Hepatocyte (in vitro differentiated cells): ENCODE results near the gene RIT1. TPM values are rescaled to one million over a fixed set of nuclear protein-coding genes. Genes with fewer than 3 reads are reported as not detected.

Experiments
- DNase-seq: peaks from one replicate; pipeline ENCODE4 v3.0.0-alpha.2; 2016; ENCODE audit warnings: low spot score
- H2AFZ ChIP-seq: fragments of 200-600 bp; sonication (generic); 2 replicates; pipeline ENCODE4 v1.6.0; 2016; ENCODE audit warnings: antibody characterized with exemption, mild to moderate bottlenecking
- H3K27ac ChIP-seq: fragments of 200-600 bp; sonication (generic); 2 replicates; pipeline ENCODE4 v1.5.1; 2016; ENCODE audit warnings: mild to moderate bottlenecking
- H3K27me3 ChIP-seq: fragments of 200-600 bp; sonication (generic); 2 replicates; pipeline ENCODE4 v1.6.1; 2016
- H3K36me3 ChIP-seq: fragments of 200-600 bp; sonication (generic); replicated peaks from 2 replicates; pipeline ENCODE4 v1.5.1; 2016; ENCODE audit warnings: low read depth; ENCODE audit not compliant: insufficient read depth
- H3K4me1 ChIP-seq: fragments of 200-600 bp; sonication (generic); 2 replicates; pipeline ENCODE4 v1.5.1; 2016; ENCODE audit warnings: mild to moderate bottlenecking, moderate library complexity; ENCODE audit not compliant: insufficient read depth
- H3K4me2 ChIP-seq: fragments of 200-600 bp; sonication (generic); 2 replicates; pipeline ENCODE4 v1.6.0; 2016
- H3K4me3 ChIP-seq: fragments of 200-600 bp; sonication (generic); 2 replicates; pipeline ENCODE4 v1.5.1; 2016; ENCODE audit warnings: mild to moderate bottlenecking
- H3K79me2 ChIP-seq: fragments of 200-600 bp; sonication (generic); 2 replicates; pipeline ENCODE4 v1.6.0; 2017; ENCODE audit warnings: mild to moderate bottlenecking
- H3K9me2 ChIP-seq: fragments of 200-600 bp; sonication (generic); replicated peaks from 2 replicates; pipeline ENCODE4 v1.6.0; 2017; ENCODE audit warnings: mild to moderate bottlenecking; ENCODE audit not compliant: insufficient read depth
- H3K9me3 ChIP-seq: fragments of 200-600 bp; sonication (generic); 2 replicates; pipeline ENCODE4 v1.5.1; 2016; ENCODE audit warnings: low read depth, mild to moderate bottlenecking
- H4K20me1 ChIP-seq: fragments of 200-600 bp; sonication (generic); 2 replicates; pipeline ENCODE4 v1.6.0; 2016; ENCODE audit warnings: mild to moderate bottlenecking; ENCODE audit not compliant: insufficient read depth, poor library complexity, severe bottlenecking
- CTCF ChIP-seq: fragments of 200-600 bp; sonication (generic); IDR thresholded peaks from 2 replicates; pipeline ENCODE4 v1.5.1; 2016; ENCODE audit warnings: antibody characterized with exemption, mild to moderate bottlenecking; ENCODE audit not compliant: poor library complexity
- EZH2 ChIP-seq: fragments of 200-600 bp; sonication (generic); IDR thresholded peaks from 2 replicates; pipeline ENCODE4 v1.6.1; 2016; ENCODE audit warnings: antibody characterized with exemption, mild to moderate bottlenecking, borderline replicate concordance
- EZH2phosphoT487 ChIP-seq: fragments of 200-600 bp; sonication (generic); IDR thresholded peaks from one replicate; pipeline ENCODE4 v1.6.1; 2018; ENCODE audit warnings: antibody characterized with exemption, mild to moderate bottlenecking, low read depth, moderate library complexity; ENCODE audit not compliant: unreplicated experiment, severe bottlenecking
- WGBS: methylation state at CpG from one replicate; pipeline ENCODE4 v1.1.6; 2016; ENCODE audit warnings: low lambda C conversion rate; ENCODE audit errors: missing lambda C conversion rate; 5-methylcytosine and 5-hydroxymethylcytosine counted together
- polyA plus RNA-seq: library from polyadenylated mRNA; unstranded; fragments of >200 nt; fragmentation: Nextera tagmentation; extraction: Ambion mirVana; gene quantifications from 2 replicates; pipeline ENCODE4 v1.2.1, GENCODE V29; 2016
- total RNA-seq: library from RNA; depleted of rRNA; stranded (reverse); fragments of >200 nt; gene quantifications from 2 replicates; pipeline ENCODE4 v1.2.3, GENCODE V29; 2014

RIT1 gene
- total and polyA plus RNA-seq, 2 experiments from 2014 or later = 17.6 to 33.5 TPM

DNA sequence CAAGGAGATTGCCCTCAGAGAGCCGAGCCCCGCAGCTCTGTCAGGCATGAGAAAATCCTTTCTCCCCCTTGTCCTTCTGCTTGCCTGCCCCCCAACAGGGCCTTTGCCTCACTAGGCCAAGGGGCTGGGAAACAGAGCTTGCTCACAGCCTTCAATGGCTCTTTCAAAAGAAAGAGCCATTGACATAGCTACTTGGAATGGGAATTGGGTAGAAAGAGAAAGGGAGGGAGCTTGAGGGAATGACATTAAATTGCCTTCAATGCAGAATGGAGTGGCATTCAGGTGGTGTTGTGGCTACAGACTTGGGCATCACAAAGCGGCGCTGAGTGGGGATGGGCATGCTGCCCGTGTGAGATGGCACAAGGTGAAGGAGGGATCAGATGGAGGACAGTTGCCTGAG lies 38.6 kb downstream of the RIT1 start:
- Histone ChIP-seq H3K9me2 (no peaks in the 10 kb centered on the region), H3K27ac (no peak overlapping the region), H2AFZ (no peak overlapping the region), H3K4me3 (no peak overlapping the region), H3K79me2 (no peaks in the 10 kb centered on the region), H3K36me3 (no peaks in the 10 kb centered on the region), H3K27me3 (no peaks in the 10 kb centered on the region), H4K20me1 (no peaks in the 10 kb centered on the region), H3K9me3 (no peaks in the 10 kb centered on the region), H3K4me1 (no peaks in the 10 kb centered on the region), H3K4me2 (no peak overlapping the region)
- DNase-seq = no peak
- WGBS = 94% methylated on average over 5 of the region's 5 CpGs
- TF ChIP-seq CTCF (no peak), EZH2phosphoT487 (no peak), EZH2 (no peak)

DNA sequence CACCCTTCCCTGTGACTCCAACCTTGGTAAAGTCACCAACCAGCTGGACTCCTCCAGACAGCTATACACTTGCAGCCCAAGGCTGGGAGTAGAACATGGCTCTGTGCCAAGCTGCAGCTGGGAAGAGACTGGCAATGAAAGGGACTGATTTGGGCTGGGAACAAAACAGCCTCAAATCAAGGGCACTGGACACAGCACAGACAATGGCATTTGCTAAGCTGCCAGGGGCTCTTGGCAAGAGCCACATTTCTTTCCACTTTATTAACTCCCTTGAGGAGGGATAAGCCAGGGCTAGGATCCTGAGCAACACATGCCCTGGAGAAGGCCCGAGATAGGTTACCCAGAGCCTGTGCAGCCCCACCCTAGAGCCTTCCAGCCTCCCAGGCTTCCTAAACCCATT lies 39.8 kb downstream of the RIT1 start:
- Histone ChIP-seq H3K79me2 (no peaks in the 10 kb centered on the region), H3K27ac (no peak overlapping the region), H3K4me1 (no peaks in the 10 kb centered on the region), H3K4me2 (no peak overlapping the region), H3K36me3 (no peaks in the 10 kb centered on the region), H3K9me2 (no peaks in the 10 kb centered on the region), H4K20me1 (no peaks in the 10 kb centered on the region), H3K9me3 (no peaks in the 10 kb centered on the region), H3K27me3 (no peaks in the 10 kb centered on the region), H2AFZ (no peak overlapping the region), H3K4me3 (no peak overlapping the region)
- peak; percentile 28 for DNase-seq
- no peak for TF ChIP-seq EZH2
- no peak for TF ChIP-seq EZH2phosphoT487
- no peak for TF ChIP-seq CTCF
- whole genome bisulfite sequencing = 70% methylated on average over 1 of the region's 1 CpG

- no peak for TF ChIP-seq EZH2phosphoT487
- no peak for TF ChIP-seq EZH2
- TF ChIP-seq CTCF = no peak
- Histone ChIP-seq H3K4me3 (no peak overlapping the region), H3K4me2 (no peak overlapping the region), H3K27ac (no peak overlapping the region), H3K4me1 (no peaks in the 10 kb centered on the region), H3K36me3 (no peaks in the 10 kb centered on the region), H3K79me2 (no peaks in the 10 kb centered on the region), H3K9me2 (no peaks in the 10 kb centered on the region), H2AFZ (no peak overlapping the region), H4K20me1 (no peaks in the 10 kb centered on the region), H3K9me3 (no peaks in the 10 kb centered on the region), H3K27me3 (peaks cover 2% of the 10 kb centered on the region)
- no peak for DNase-seq
- 86% methylated on average over 8 of the region's 8 CpGs for WGBS
These were observed 43.4 kb downstream of the RIT1 start for GRCh38 chr1:155867766-155868165.

- no peaks in the 10 kb centered on the region for H3K4me1 ChIP-seq
- H3K9me2 ChIP-seq = no peaks in the 10 kb centered on the region
- no peak overlapping the region for H3K4me3 ChIP-seq
- H3K36me3 ChIP-seq = no peaks in the 10 kb centered on the region
- DNase-seq = no peak
- H3K27me3 ChIP-seq = peaks cover 6% of the 10 kb centered on the region
- H3K9me3 ChIP-seq = no peaks in the 10 kb centered on the region
- no peaks in the 10 kb centered on the region for H4K20me1 ChIP-seq
- no peak overlapping the region for H3K4me2 ChIP-seq
- no peak overlapping the region for H2AFZ ChIP-seq
- H3K79me2 ChIP-seq = no peaks in the 10 kb centered on the region
- TF ChIP-seq EZH2 (no peak), CTCF (no peak), EZH2phosphoT487 (no peak)
- no peak overlapping the region for H3K27ac ChIP-seq
These were observed 46.8 kb downstream of the RIT1 start for GRCh38 chr1:155864393-155864792.
